Peyer's patch (tissue), 4 donors: Measurements from ENCODE around the gene CAPN10. TPM values are rescaled to one million over a fixed set of nuclear protein-coding genes. Genes with fewer than 3 reads are reported as not detected.
A peak's percentile ranks its signal among the peaks of the same experiment; 100 is the strongest.
"Not testable (repeated sequence)": the region's sequence is repeated elsewhere in the genome, so short reads cannot be mapped to it uniquely, and the experiment has no call there.

Experiments
- DNase-seq, 3 donors: peaks; one replicate each; pipeline ENCODE4 v3.0.0-alpha.2; 2017 to 2019
- H3K27ac ChIP-seq, 4 donors: fragments of 200-600 bp; sonication (generic); one replicate each; pipeline ENCODE4 v1.5.1; 2016 to 2019
- H3K27me3 ChIP-seq, 2 donors: fragments of 200-600 bp; sonication (generic); one replicate each; pipeline ENCODE4 v1.5.1; 2019
- H3K36me3 ChIP-seq, 3 donors: fragments of 200-600 bp; sonication (generic); one replicate each; pipeline ENCODE4 v1.5.1; 2016 to 2019
- H3K4me1 ChIP-seq, 4 donors: fragments of 200-600 bp; sonication (generic); one replicate each; pipeline ENCODE4 v1.5.1; 2016 to 2019
- H3K4me3 ChIP-seq, 4 donors: fragments of 200-600 bp; sonication (generic); 1 replicate in 3 of 4; 2 replicates in 1 of 4; pipeline ENCODE4 v1.5.1; 2016 to 2019; ENCODE audit warnings: mild to moderate bottlenecking in 1 of 4
- H3K9me3 ChIP-seq, 4 donors: fragments of 200-600 bp; sonication (generic); one replicate each; pipeline ENCODE4 v1.5.1; 2016 to 2019; ENCODE audit warnings: mild to moderate bottlenecking in 1 of 4
- CTCF ChIP-seq, 6 experiments: fragments of 450-650 bp in 4 of 6; fragments of 200-600 bp in 2 of 6; sonication (generic) in 1 of 6; IDR thresholded peaks; one replicate each; pipeline ENCODE4 v1.5.1; 2017 to 2019; ENCODE audit warnings: antibody characterized with exemption in 6 of 6, mild to moderate bottlenecking in 3 of 6, moderate library complexity in 1 of 6
- POLR2A ChIP-seq, 2 donors: fragments of 450-650 bp; IDR thresholded peaks; one replicate each; pipeline ENCODE4 v1.5.1; 2017; ENCODE audit warnings: antibody characterized with exemption in 2 of 2, mild to moderate bottlenecking in 2 of 2, moderate library complexity in 2 of 2
- total RNA-seq, 4 donors: library from RNA; depleted of rRNA; stranded (reverse); fragments of >200 nt; gene quantifications; one replicate each; pipeline ENCODE4 v1.1.0, GENCODE V29; 2016

CAPN10 gene
- 10 to 100 TPM; 48.3 to 96.4 (median 78.9) TPM for total RNA-seq

GRCh38 chr2:240586198-240586918, at the start of gene CAPN10:
Gene CAPN10 (plus strand): TSS chr2:240586734. CDS start chr2:240586912, 178 bp downstream.
- H3K36me3 ChIP-seq, result peaks cover 0 to 21% (median 0%) of the 10 kb centered on the region in 3 donors
- H3K27me3 ChIP-seq, result no peaks in the 10 kb centered on the region
- H3K27ac ChIP-seq, result peak within 1 kb of the TSS; percentile 82 to 99 (median 90)
- DNase-seq, result peak; percentile 97 to 99 (median 99)
- TF ChIP-seq POLR2A (IDR thresholded peaks at IDR 0.05), result peak; percentile 49
- no peak for TF ChIP-seq CTCF (IDR thresholded peaks at IDR 0.05)
- H3K4me1 ChIP-seq, result peaks cover 15 to 31% (median 17%) of the 10 kb centered on the region in 4 donors
- H3K9me3 ChIP-seq, result no peaks in the 10 kb centered on the region
- H3K4me3 ChIP-seq, result peak within 1 kb of the TSS; percentile 66 to 98 (median 79)

GRCh38 chr2:240538031-240538780, 48.3 kb upstream of the CAPN10 start:
- H3K4me3 ChIP-seq, result no peak overlapping the region
- no peak for TF ChIP-seq CTCF (IDR thresholded peaks at IDR 0.05)
- no peak for TF ChIP-seq POLR2A (IDR thresholded peaks at IDR 0.05)
- peaks cover 0 to 42% (median 0%) of the 10 kb centered on the region in 3 donors for H3K36me3 ChIP-seq
- no peak overlapping the region for H3K27ac ChIP-seq
- no peaks in the 10 kb centered on the region for H3K9me3 ChIP-seq
- DNase-seq, result peak in 1 of 3 donors; percentile 4
- H3K4me1 ChIP-seq, result no peaks in the 10 kb centered on the region
- no peaks in the 10 kb centered on the region for H3K27me3 ChIP-seq

GRCh38 chr2:240539101-240539500, 47.4 kb upstream of the CAPN10 start:
- peaks cover 0 to 39% (median 0%) of the 10 kb centered on the region in 3 donors for H3K36me3 ChIP-seq
- not testable (repeated sequence) for H3K27ac ChIP-seq, H3K9me3 ChIP-seq, H3K4me3 ChIP-seq, DNase-seq, H3K27me3 ChIP-seq, H3K4me1 ChIP-seq

GRCh38 chr2:240539906-240540305, 46.6 kb upstream of the CAPN10 start:
- no peak for DNase-seq
- TF ChIP-seq CTCF (IDR thresholded peaks at IDR 0.05), result no peak
- TF ChIP-seq POLR2A (IDR thresholded peaks at IDR 0.05), result no peak
- Histone ChIP-seq H3K9me3 (no peaks in the 10 kb centered on the region), H3K4me3 (no peak overlapping the region), H3K27me3 (no peaks in the 10 kb centered on the region), H3K27ac (no peak overlapping the region), H3K36me3 (peaks cover 0 to 36% (median 0%) of the 10 kb centered on the region in 3 donors), H3K4me1 (no peaks in the 10 kb centered on the region)

- peaks cover 0 to 33% (median 0%) of the 10 kb centered on the region in 3 donors for H3K36me3 ChIP-seq
- H3K4me1 ChIP-seq, result no peaks in the 10 kb centered on the region
- no peak for DNase-seq
- H3K27ac ChIP-seq, result no peak overlapping the region
- no peaks in the 10 kb centered on the region for H3K9me3 ChIP-seq
- no peaks in the 10 kb centered on the region for H3K27me3 ChIP-seq
- TF ChIP-seq CTCF (IDR thresholded peaks at IDR 0.05) (no peak), POLR2A (IDR thresholded peaks at IDR 0.05) (no peak)
- H3K4me3 ChIP-seq, result no peak overlapping the region
Observed at GRCh38 chr2:240551288-240551687, 35.2 kb upstream of the CAPN10 start.

- H3K27me3 ChIP-seq, result no peaks in the 10 kb centered on the region
- peaks cover 0 to under 1% (median 0%) of the 10 kb centered on the region in 4 donors for H3K4me1 ChIP-seq
- H3K9me3 ChIP-seq, result no peaks in the 10 kb centered on the region
- no peak overlapping the region for H3K4me3 ChIP-seq
- peak in 1 of 3 donors; percentile 16 for DNase-seq
- no peak overlapping the region for H3K27ac ChIP-seq
- peaks cover 0 to 33% (median 0%) of the 10 kb centered on the region in 3 donors for H3K36me3 ChIP-seq
- TF ChIP-seq CTCF (IDR thresholded peaks at IDR 0.05) (no peak), POLR2A (IDR thresholded peaks at IDR 0.05) (no peak)
Observed at GRCh38 chr2:240551811-240552210, 34.7 kb upstream of the CAPN10 start.
